K562 treated with DMSO at 1 percent for 12 hours (cell line): ENCODE measurements around the gene TAS2R41. TPM values are rescaled to one million over a fixed set of nuclear protein-coding genes. Genes with fewer than 3 reads are reported as not detected.

Experiments used
- total RNA-seq: library from RNA; unstranded; fragments of 300-600 nt; gene quantifications from 2 replicates; pipeline ENCODE4 v1.2.3, GENCODE V29; 2022; ENCODE audit not compliant: insufficient read depth

Gene TAS2R41
- not detected in 2 replicates for total RNA-seq

GRCh38 chr7:143477501-143478150 is at the start of gene TAS2R41:
Gene TAS2R41, plus strand, starts transcription at chr7:143477873. Its CDS starts 0 bp downstream, at chr7:143477873.

GRCh38 chr7:143443153-143443552 is 34.5 kb upstream of the TAS2R41 start, which contains the start of gene TAS2R60:
Gene TAS2R60, plus strand, starts transcription at chr7:143443453. Its CDS starts 0 bp downstream, at chr7:143443453.

Other genes with a start within 250 kb of the TAS2R41 start
- gene GSTK1, start 214.4 kb upstream of the TAS2R41 start, total RNA-seq, result 180 and 207 TPM in 2 replicates
- 1.4 and 3.0 TPM in 2 replicates for gene TMEM139, start 192.9 kb upstream of the TAS2R41 start, total RNA-seq
- gene CASP2, start 189.5 kb upstream of the TAS2R41 start, total RNA-seq, result 13.4 and 46.6 TPM in 2 replicates
- gene CLCN1, start 161.8 kb upstream of the TAS2R41 start, total RNA-seq, result 0.25 TPM in 1 of 2 replicates, not detected in the other
- gene FAM131B, start 115.2 kb upstream of the TAS2R41 start, total RNA-seq, result not detected in 2 replicates
- 84.4 and 124 TPM in 2 replicates for gene ZYX, start 96.5 kb upstream of the TAS2R41 start, total RNA-seq
- gene EPHA1, start 69.0 kb upstream of the TAS2R41 start, total RNA-seq, result not detected in 2 replicates
- not detected in 2 replicates for gene TAS2R60, start 34.4 kb upstream of the TAS2R41 start, total RNA-seq
- 0.51 TPM in 1 of 2 replicates, not detected in the other for gene CTAGE15, start 93.9 kb downstream of the TAS2R41 start, total RNA-seq
- 2.5 and 9.1 TPM in 2 replicates for gene TCAF2, start 143.1 kb downstream of the TAS2R41 start, total RNA-seq